ENCODE data around the gene DNAH17. TPM values are rescaled to one million over a fixed set of nuclear protein-coding genes. Genes with fewer than 3 reads are reported as not detected.

Gene DNAH17
- total and polyA plus RNA-seq, 2 of the 13 experiments (the other 11 are each of a cell fraction or from before 2014, with no cell fraction given), result 0.86 to 1.6 TPM

DNA sequence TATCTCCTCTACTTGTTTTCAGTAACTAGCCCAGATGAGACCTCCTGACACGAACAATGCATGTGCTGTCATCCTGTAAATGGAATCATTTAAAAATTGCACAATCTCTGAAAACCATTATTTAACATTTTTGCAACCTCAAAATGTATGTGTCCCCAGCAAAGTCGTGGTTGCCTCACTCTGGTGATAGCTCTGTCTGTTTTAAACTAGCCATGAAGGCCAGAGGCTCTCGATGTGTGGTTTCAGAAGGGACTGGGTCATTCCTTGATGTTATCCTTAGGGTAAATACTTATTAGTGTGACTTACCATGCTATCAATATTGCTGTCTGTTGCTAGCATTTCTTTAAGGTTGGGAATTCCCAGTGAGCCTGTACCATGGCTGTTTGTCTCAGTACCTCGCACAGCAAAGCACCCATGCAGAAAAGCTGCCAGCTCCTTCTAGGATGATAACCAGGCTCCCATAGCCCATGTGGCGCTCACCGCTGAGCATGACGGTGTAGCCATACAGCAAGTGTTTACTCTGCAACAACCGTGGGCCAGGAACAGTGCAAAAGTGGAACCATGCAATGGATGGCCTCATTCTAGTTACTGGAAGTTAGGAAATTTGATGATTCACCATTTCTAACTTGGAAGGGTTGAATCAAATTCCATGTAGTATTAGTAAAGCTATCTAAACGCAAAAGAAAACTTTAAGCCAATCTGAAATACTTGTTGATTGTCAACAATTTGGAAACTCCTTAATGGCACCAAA lies 201.6 kb downstream of the DNAH17 start (continued):
- TF ChIP-seq MXD4 (CRISPR knock-in tag; IDR thresholded peaks at IDR 0.05) (0 out of 2 replicates have a peak, but pooled peaks have one; percentile 52), ZKSCAN5 (CRISPR knock-in tag; IDR thresholded peaks at IDR 0.05) (no peak), ZBTB1 (CRISPR knock-in tag; IDR thresholded peaks at IDR 0.05; ENCODE audit: borderline replicate concordance) (no peak), RXRA (CRISPR knock-in tag; IDR thresholded peaks at IDR 0.05) (0 out of 2 replicates have a peak, but pooled peaks have one; percentile 2), NCOR1 (IDR thresholded peaks at IDR 0.05; ENCODE audit: borderline replicate concordance, low read length) (peak; percentile 24; the same call in 1 of the 2 replicates), MLX (CRISPR knock-in tag; IDR thresholded peaks at IDR 0.05) (no peak), ZBTB7B (CRISPR knock-in tag; IDR thresholded peaks at IDR 0.05) (0 out of 2 replicates have a peak, but pooled peaks have one; percentile 11), FOXA1 (IDR thresholded peaks at IDR 0.05) (no peak), FOXA1 (CRISPR knock-in tag; IDR thresholded peaks at IDR 0.05) (peak; percentile 83), RELA (CRISPR knock-in tag; IDR thresholded peaks at IDR 0.05) (no peak), CBX5 (CRISPR knock-in tag; IDR thresholded peaks at IDR 0.05; ENCODE audit: borderline replicate concordance) (peak; percentile 76; the same call in 1 of the 2 replicates), HOXA5 (CRISPR knock-in tag; IDR thresholded peaks at IDR 0.05) (0 out of 2 replicates have a peak, but pooled peaks have one; percentile 40), ZNF235 (CRISPR knock-in tag; IDR thresholded peaks at IDR 0.05; ENCODE audit: borderline replicate concordance) (no peak), XRCC5 (optimal IDR thresholded peaks at IDR 0.05; ENCODE audit: low read length) (peak; percentile 31), HOXA3 (CRISPR knock-in tag; IDR thresholded peaks at IDR 0.05) (no peak), ELF3 (CRISPR knock-in tag; IDR thresholded peaks at IDR 0.05) (peak; percentile 61)
- TF ChIP-seq, protein P1, sequence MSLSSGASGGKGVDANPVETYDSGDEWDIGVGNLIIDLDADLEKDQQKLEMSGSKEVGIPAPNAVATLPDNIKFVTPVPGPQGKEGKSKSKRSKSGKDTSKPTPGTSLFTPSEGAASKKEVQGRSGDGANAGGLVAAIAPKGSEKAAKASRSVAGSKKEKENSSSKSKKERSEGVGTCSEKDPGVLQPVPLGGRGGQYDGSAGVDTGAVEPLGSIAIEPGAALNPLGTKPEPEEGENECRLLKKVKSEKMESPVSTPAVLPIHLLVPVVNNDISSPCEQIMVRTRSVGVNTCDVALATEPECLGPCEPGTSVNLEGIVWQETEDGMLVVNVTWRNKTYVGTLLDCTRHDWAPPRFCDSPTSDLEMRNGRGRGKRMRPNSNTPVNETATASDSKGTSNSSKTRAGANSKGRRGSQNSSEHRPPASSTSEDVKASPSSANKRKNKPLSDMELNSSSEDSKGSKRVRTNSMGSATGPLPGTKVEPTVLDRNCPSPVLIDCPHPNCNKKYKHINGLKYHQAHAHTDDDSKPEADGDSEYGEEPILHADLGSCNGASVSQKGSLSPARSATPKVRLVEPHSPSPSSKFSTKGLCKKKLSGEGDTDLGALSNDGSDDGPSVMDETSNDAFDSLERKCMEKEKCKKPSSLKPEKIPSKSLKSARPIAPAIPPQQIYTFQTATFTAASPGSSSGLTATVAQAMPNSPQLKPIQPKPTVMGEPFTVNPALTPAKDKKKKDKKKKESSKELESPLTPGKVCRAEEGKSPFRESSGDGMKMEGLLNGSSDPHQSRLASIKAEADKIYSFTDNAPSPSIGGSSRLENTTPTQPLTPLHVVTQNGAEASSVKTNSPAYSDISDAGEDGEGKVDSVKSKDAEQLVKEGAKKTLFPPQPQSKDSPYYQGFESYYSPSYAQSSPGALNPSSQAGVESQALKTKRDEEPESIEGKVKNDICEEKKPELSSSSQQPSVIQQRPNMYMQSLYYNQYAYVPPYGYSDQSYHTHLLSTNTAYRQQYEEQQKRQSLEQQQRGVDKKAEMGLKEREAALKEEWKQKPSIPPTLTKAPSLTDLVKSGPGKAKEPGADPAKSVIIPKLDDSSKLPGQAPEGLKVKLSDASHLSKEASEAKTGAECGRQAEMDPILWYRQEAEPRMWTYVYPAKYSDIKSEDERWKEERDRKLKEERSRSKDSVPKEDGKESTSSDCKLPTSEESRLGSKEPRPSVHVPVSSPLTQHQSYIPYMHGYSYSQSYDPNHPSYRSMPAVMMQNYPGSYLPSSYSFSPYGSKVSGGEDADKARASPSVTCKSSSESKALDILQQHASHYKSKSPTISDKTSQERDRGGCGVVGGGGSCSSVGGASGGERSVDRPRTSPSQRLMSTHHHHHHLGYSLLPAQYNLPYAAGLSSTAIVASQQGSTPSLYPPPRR (CRISPR knock-in tag; IDR thresholded peaks at IDR 0.05; ENCODE audit: borderline replicate concordance), result peak; percentile 58

Data from HepG2 (cell line).